ENCODE data around the gene GNG2. TPM values are rescaled to one million over a fixed set of nuclear protein-coding genes. Genes with fewer than 3 reads are reported as not detected.
A peak's percentile ranks its signal among the peaks of the same experiment; 100 is the strongest.

Gene GNG2
- total RNA-seq, 1 donor from 2014 or later: 10.3 TPM

DNA sequence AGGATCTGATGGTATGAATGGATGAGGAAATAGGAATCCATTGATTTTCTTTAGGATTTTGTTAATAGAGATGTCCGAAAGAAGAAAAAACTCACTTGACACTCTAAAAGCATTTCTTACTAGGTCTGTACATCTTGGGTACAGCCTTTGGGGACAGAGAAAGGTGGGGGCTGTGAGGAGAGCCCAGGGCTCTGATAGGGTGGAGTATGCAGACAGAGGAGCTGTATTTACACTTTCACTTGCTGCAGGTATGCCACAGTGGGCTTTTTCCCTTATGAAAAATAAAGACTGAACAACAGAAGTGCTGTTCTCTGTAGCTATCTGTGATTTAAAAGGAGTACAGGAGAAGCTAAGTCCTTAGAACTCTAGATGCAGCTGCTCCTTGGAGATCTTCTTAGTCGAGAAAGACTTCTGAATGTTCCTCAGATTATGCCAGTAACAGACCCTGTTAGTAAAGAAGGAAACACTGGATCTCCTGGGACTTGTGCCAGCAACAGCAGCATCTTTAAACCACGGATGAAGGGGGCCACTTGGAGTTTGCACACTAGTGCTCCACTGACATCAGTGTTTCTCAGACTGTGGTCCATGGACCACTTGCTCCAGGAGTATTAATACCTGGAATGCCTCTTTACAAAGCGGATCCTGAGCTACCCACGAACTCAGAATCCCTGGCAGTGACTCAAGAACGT, 109.6 kb downstream of the GNG2 start:
- no peak for ATAC-seq (ENCODE audit: poor library complexity)
- no peak for DNase-seq
- intact Hi-C loops (cut with DNase I): no loop called here

DNA sequence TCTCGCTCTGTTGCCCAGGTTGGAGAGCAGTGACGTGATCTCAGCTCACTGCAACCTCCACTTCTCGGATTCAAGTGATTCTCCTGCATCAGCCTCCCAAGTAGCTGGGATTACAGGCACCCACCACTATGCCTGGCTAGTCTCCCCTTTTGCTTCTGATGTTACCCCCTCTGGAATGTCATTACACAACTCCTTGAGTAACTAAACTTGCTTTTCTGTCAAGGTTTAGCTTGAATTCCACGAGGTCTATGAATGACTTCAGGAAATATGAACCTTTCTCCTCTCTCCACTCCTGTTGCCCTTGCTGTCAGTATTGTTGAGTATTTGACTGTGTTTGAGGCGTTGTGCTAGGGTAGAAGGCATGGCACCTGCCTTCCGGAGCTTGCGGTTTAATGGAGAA, 112.2 kb downstream of the GNG2 start:
- intact Hi-C loops (cut with DNase I): no loop called here
- DNase-seq (no peak), ATAC-seq (ENCODE audit: poor library complexity) (no peak)

DNA sequence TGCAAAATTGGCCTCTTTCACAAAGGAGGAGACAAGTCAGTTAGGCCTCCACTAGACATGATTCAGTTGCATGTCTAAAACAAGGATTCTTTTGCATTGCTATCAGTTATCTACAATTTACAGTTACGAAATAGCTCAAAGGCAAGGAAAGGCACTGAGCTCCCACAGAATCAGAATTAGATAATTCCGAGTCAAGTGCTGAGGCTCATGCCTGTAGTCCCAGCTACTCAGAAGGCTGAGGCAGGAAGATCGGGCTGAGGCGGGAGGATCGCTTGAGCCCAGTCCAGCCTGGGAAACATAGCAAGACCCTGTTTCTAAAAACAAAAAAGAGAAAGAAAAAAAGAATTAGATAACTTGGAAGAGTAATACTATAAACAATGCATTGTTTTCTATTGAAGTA, 116.7 kb downstream of the GNG2 start:
- DNase-seq (no peak), ATAC-seq (ENCODE audit: poor library complexity) (no peak)
- intact Hi-C loops (cut with DNase I): no loop called here

DNA sequence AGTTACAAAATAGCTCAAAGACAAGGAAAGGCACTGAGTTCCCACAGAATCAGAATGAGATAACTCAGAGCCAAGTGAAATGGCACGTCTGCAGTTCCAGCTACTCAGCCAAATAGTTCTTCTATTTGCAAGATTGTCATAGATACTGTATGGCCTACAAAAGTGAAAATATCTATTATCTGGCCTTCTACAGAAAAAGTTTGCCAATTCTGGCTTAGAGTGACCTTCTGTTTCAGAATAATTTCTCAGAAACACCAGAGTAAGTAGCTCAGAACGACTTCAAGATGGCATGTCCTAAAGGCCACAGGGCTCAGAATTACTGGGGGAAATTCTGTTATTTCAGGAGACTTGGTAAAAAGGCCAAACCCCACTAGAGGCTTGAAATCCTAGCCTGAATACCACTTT, 118.3 kb downstream of the GNG2 start:
- no peak for DNase-seq
- intact Hi-C loops (cut with DNase I): no loop called here
- ATAC-seq (ENCODE audit: poor library complexity): peak; percentile 49

DNA sequence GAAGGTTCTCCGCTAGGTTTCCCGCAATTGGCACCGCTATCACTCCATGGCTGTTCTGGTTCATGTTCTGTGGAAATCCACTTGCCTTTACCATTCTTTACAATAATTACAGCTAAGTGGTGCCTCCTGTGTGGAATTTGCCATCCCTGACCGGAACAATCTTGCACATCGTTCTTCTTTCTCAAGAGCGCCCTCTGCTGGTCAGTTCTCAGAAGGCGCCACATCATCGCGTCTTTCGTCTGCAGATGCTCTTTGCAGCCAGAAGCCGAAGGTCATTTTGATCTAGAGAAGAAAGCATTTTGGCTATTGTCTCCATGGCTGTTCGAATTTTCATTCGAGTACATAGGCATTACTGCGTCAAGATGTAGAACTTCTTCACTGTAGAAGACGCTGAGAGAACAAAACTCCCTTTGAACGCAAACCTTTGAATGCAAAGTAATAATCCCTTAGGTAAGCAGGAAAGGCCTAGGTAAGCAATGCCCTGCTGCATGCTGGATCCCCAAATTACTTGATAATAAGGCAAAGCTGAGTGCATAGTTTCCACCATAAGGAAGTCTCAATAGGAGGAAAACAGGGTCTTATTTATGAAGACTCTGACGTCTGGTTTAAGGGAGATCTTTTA, 118.8 kb downstream of the GNG2 start:
- peak; percentile 86 for DNase-seq
- ATAC-seq (ENCODE audit: poor library complexity): peak; percentile 92
- intact Hi-C loops (cut with DNase I): no loop called here

DNA sequence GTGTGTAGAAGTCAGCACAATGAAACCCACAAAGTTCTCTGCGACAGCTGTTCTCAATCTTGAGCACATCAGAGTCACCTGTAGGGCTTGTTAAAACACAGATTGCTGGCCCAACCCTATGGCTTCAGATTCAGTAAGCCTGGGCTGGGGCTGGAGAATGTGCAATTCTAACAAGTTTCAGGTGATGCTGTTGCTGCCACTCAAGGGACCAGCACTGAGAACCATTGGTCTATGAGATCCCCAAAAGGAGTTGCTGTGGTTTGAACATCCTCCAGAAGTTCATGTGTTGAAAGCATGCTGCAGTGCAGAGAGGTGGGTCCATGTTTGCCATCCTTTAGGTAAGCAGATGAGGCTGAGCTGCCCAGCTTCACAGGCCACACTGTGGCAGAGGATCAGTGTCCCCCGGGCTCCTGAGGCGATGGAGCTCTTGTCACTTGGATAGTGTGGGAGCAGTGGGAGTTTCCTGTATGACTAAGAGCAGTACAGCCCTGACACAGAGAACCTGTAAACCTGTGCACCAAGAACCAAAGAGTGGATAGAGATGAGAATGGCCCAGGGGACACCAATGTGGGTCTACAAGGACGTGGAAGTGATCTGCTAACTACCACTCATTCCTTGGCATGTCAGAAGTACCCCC, 120.9 kb downstream of the GNG2 start:
- DNase-seq (no peak), ATAC-seq (ENCODE audit: poor library complexity) (no peak)
- intact Hi-C loops (cut with DNase I): no loop called here

DNA sequence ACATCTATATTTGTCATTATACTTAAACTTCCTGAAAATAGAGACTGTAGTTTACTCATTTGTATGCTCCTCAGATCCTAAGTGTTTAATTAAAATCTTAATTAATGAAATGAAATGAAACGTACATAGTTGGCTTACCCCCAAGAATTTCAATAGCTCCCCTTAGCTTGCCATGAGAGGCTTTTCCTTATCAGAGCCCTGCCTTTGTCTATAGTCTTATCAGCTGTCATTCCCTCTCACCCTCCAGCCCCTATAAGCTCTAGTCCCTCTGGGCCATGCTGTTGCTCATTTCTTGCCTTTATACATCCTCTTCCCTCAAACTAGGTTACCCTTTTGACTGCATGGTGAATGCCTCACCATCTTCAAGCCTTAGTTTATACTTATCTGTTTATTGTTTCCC, 127.8 kb downstream of the GNG2 start:
- no peak for DNase-seq
- ATAC-seq (ENCODE audit: poor library complexity): no peak
- intact Hi-C loops (cut with DNase I): no loop called here

DNA sequence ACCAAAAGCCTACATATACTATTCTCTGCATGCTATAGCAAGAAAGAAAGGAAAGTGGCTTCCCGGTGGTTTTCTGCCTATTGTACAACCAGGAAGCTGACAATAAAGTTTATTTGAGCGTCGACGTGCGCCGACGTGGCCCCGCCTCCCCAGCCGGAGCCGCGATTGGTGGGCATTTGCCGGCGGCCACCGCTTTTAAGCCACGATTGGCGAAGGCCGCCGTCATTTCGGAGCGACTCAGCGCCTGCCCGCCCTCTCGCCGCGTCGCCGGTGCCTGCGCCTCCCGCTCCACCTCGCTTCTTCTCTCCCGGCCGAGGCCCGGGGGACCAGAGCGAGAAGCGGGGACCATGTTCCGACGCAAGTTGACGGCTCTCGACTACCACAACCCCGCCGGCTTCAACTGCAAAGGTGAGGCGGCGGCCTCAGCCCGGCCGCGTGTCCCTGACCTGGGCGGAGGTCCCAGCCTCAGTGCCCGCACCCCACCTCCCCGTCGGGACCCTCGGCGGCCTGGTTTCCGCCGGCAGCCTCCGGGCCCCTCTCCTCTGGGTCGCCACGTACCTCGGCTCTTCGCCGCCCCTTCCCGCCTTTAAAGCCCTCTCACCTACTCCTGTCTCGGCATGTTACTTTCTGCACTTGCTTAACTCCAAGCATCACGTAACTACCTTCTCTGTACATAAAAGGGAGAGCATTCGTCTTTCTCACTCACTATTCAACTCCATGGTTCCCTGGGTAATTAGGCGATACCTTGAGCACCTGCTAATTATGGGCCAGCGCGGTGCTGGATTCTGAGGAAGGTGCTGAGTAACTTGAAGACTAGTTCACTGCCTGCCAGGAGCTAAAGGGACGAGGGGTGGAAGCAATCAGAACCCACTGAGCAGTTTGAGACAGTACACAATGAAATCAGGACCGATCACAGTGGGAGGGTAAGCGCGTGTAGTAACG, 129.2 kb downstream of the GNG2 start, which contains the start of gene RTRAF:
Gene RTRAF (plus strand): TSS at position 254 of the 942 bp plus-strand sequence. CDS start 94 bp downstream, at position 348.
- intact Hi-C loops (cut with DNase I): no loop called here
- ATAC-seq (ENCODE audit: poor library complexity) (peak; percentile 100), DNase-seq (peak; percentile 97)

DNA sequence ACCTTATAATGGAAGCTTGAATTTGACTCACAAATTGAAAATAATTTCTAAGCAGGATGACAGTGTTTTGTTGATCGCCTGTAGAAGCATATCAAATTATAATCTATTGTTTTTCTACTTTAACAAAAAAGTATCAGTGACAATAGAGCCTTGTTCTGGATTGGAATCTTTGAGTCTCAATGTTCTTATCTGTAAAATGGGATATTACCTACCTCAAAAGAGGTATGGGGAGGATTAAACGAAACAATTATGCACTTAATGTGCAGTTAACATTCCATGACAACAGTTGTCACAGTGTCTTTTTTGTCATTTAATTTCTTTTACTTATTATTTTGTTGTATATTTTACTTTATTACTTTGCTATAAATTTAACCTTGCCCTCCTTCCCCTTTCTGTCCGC, 130.1 kb downstream of the GNG2 start:
- ATAC-seq (ENCODE audit: poor library complexity): no peak
- DNase-seq: no peak
- intact Hi-C loops (cut with DNase I): no loop called here

DNA sequence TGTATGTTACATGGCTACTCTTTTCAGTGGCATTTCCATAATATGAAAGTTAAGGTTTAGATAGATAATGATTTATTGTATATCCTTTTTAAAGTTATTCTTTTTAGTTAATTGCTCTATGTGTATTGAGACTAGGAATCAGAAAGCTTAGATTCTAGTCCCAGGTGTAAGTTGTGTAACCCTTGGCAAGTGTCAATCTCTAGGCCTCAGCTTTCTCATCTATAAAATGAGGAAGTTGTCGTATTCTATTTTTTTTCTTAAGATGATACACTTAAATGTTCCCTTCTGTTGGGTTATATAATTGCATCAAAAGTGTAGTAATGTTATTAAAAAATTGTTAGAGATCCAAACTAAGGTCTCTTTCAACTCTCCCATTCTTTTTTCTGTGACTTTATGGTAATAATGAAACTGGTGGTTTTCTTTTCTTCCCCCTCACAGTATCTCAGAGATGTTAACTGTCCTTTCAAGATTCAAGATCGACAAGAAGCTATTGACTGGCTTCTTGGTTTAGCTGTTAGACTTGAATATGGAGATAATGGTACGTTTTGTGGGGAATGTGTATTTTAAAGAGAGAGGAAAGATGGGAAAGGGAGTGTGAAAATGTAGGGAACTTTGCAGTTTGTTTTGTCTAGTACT, 133.0 kb downstream of the GNG2 start:
- ATAC-seq (ENCODE audit: poor library complexity) (no peak), DNase-seq (no peak)
- intact Hi-C loops (cut with DNase I): no loop called here

DNA sequence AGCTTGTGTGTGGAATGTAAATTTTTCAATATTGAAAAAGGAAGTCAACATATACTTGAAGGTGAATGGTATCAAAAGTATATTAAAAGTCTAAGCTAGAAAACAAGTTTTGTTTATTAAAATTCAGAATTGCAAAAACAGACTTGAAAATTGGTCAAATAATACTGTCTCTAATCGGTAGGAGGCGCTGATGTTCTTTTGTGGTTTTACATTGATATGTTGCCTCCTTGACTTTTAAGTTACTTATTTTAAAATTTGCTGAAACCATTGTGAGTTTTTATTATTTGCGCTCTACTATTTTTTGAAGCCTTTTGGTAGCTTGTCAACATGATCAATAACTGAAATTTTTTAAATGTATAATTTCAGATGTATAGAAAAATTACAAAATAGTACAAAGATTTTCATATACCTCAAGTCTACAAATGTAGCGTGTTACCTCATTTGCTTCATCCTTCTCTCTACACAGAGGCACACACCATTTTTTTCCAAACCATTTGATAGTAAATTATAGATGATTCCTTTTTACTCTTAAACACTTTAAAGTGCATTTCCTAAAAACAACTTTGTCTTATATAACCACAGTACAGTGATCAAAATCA, 135.8 kb downstream of the GNG2 start:
- DNase-seq (no peak), ATAC-seq (ENCODE audit: poor library complexity) (peak; percentile 64)
- intact Hi-C loops (cut with DNase I): loop anchor here (5.0 kb wide), 2 partner anchors 71 to 136 kb away; partner anchors contain the start of gene NID2

DNA sequence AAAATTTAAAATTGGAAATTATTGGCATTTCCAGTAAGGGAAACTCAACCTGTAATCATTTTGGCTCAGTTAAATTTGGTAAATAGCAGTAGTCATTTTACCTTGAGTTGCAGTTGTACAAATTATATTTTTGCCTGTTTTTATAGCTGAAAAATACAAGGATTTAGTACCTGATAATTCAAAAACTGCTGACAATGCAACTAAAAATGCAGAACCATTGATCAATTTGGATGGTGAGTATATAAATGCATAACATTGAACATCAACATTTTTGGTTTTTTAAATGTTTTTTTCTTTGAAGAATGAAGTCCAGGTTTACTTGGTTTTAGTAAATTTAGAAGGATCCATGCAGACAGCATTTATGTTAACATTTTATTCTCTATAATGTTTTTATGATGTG, 137.9 kb downstream of the GNG2 start:
- intact Hi-C loops (cut with DNase I): loop anchor here (5.0 kb wide), 2 partner anchors 69 to 134 kb away; partner anchors contain the start of gene NID2
- no peak for DNase-seq
- ATAC-seq (ENCODE audit: poor library complexity): no peak

DNA sequence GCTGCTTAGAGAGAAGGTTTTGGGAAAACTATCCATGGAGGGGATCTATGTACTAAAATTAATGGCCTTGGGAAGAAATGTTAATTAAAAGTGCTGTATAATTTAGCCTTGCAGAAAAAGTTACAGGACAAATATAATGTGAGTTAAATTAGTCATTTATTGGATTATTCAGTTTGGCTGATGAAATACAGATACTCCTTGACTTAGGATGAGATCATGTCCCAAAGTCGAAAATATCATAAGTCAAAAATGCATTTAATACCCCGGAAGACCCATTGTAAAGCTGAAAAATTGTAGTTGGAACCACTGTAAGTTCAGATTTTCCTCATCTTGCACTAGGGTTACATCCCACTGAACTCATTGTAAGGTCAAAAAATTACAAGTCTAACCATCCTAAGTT, 138.7 kb downstream of the GNG2 start:
- intact Hi-C loops (cut with DNase I): loop anchor here (5.0 kb wide), 2 partner anchors 68 to 133 kb away; partner anchors contain the start of gene NID2
- DNase-seq: no peak
- no peak for ATAC-seq (ENCODE audit: poor library complexity)

DNA sequence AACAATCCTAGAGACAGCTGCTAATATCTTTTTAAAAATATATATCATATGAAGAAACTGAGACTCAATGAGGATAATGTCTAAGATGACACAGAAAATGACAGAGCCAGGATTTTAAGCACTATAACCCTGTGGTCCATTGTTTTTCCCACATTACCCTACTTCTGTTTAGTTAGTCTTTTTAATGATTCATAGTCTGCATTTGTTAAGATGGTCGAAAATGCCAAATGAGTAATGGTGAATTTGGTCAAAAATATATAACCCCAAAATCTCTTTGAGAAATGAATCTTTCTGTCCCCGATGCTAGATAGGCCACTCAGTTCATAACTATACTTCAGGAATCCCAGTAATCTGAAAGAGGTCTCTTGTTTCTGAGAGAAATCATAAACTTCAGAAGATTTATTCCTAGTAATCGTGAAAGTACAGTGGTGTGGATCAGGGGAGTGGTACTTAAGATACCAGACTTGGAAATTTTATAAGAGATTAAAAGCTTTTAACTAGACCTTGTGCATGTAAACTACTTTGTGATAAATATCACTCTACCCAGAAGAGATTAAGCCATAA, 139.7 kb downstream of the GNG2 start:
- DNase-seq: no peak
- intact Hi-C loops (cut with DNase I): no loop called here
- no peak for ATAC-seq (ENCODE audit: poor library complexity)

DNA sequence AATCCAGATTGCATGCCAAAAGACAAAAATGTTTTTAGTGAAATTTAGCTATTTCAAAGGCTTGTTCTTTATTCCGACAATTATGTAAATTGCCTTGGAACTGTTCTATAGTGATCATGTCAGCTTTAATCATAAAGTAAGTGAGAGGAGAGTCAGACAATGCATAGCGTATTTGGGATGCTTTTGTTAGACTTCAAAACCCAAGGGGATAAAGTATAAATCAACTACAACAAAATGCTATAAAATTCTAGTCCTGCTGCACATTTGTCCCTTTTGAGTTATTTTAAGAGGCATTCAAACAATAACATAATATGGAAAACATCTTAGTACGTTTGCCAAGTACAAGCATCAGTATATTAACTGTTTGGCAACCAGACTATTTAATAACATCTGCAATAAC, 140.3 kb downstream of the GNG2 start:
- ATAC-seq (ENCODE audit: poor library complexity) (no peak), DNase-seq (no peak)
- intact Hi-C loops (cut with DNase I): no loop called here

DNA sequence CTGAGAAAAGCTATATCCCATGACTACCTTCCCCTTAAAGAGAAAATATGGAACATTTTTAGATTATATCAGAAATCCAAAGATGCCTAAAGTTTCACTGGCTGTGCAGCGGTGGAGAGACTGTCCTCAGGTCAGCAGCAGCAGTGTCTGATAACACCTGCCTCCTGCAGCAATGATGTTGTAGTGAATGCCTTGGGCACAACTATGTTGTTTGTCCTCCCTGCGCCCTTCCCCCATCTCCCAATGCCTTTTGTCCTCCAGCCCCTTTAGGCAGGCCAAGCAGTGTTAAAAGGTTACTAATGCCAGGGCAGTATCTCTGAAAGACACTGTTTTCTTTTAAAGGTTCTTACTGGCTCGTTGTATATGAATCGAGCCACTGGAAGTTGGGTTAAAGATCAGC, 142.1 kb downstream of the GNG2 start:
- intact Hi-C loops (cut with DNase I): no loop called here
- DNase-seq: no peak
- ATAC-seq (ENCODE audit: poor library complexity): peak; percentile 51

DNA sequence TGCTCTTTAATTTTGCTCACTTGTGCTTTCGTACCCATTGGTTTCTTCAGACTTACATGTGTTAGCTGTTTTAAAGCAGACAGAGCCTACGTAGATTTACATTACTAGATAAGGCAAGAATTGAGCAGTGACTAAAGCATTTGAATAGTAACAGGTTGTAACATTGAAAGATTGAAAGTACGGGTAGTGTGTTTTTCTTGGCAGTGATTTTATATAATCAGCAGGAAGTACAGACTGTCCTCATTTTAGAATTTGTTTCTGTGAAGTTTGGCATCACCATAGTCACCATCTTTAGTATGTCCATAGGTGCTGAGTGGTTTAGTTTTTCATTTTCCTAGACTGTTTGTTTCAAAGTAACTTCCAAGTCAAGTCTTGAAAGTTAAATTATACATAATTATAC, 142.9 kb downstream of the GNG2 start:
- peak; percentile 87 for ATAC-seq (ENCODE audit: poor library complexity)
- intact Hi-C loops (cut with DNase I): no loop called here
- no peak for DNase-seq

DNA sequence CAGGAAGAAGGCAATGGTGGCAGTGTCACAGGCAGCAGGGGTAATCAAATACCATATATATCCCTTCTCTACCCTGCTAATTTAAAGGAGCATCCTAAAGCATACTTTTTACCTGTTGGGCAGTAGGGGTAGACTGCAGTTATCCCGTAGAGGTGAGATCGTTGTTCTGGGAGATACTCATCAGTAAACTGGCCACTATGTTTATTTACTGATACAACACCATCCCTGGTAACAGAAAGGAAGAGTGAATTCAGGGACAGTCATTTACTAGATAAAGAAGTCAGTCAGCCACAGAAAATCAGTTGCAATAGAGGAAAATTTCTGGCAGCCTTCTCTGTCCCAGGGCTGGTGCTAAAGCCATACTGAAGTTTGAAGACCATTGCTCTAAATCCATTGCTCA, 145.2 kb downstream of the GNG2 start:
- intact Hi-C loops (cut with DNase I): no loop called here
- ATAC-seq (ENCODE audit: poor library complexity) (no peak), DNase-seq (no peak)

Measured in Right ventricle myocardium superior (tissue), 1 donor.